ENCODE measurements around the gene DTYMK.
A peak's percentile ranks its signal among the peaks of the same experiment; 100 is the strongest.
"Not testable (repeated sequence)": the region's sequence is repeated elsewhere in the genome, so short reads cannot be mapped to it uniquely, and the experiment has no call there.

The DTYMK gene

DNA sequence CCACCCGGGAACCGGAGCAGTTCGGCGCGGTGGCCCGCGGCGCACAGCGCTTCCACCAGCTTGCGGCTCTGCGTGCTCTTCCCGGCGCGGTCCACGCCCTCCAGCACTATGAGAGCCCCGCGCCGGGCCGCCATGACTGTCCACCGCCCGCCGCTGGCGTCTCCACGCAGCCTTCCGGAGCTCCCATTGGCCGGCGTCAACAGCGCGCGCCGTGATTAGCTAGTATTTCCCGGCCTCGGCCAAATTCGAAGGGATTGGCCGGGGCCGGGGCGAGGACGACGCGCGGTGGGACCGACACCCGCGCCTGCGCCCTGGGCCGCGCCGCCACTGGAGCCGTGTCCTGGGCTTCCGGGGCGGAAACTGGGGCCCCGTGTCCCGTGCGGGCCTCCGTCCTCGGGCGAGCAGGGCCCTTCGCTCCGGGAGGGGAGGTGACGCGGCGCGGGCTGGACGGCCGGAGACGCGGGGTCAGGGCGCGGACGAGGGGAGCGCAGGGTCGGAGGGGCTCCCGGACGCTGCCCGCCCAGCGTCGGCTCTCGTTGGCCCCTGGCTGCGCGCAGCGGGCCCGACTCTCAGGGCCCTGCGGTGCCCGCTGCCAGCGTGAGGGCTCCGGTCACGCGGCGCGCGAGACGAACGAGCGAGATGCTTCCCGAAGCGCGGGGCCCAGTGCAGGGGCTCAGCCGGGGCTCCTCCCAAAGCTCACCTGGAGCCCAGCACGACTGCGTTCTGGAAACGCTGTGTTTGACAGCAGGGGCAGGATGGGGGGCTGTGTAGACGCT, at the start of gene DTYMK:
DTYMK (minus strand) TSS at position 166 of the 776 bp plus-strand sequence; CDS start at position 134, 32 bp downstream.
- peak; percentile 94 for DNase-seq

- no peak for DNase-seq
These were observed 49.5 kb upstream of the DTYMK start for GRCh38 chr2:241736111-241736510.

GRCh38 chr2:241734467-241735208, 48.0 kb upstream of the DTYMK start, which contains the start of gene D2HGDH:
TSS of gene D2HGDH (plus strand) at chr2:241734630. CDS start at chr2:241735225, 595 bp downstream.
- peak; percentile 61 for DNase-seq

- no peak for DNase-seq
These were observed 47.5 kb upstream of the DTYMK start for GRCh38 chr2:241734208-241734466.

DNA sequence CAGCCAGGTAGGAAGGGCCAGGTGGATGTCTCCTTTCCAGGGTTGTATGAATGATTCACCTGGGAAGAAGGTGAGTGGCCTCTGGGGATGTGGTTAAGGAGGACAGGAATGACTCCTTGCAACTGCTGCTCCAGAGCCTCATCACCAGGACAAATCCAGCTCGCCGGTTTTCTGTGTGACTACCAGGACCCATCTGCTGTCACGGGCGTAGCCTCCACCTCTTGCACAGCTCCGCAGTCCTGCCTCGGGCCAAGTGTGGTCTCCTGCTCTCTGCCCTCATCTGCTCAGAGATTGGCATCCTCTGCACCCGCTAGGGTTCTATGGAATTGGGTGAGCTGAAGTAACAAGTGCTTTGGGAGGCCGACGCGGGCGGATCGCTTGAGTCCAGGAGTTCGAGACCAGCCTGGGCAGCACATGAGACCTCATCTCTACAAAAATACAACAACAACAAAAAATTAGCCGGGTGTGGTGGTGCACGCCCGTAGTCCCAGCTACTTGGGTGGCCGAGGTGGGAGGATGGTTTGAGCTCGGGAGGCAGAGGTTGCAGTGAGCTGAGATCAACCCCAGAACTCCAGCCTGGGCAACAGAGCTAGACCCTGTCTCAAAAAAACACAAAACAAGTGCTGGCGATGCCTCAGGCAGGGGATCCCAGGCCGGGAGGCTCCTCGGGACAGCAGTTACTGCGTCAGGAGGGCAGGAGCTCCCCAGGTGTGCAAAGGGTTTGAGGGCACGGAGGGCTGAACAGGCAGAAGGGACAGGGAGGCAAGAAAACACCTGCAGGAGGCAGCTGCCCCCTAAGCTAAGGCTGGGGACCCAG, 47.0 kb upstream of the DTYMK start:
- no peak for DNase-seq

GRCh38 chr2:241732513-241733186, 46.0 kb upstream of the DTYMK start:
- DNase-seq: not testable (repeated sequence)

- no peak for DNase-seq
These were observed 44.2 kb upstream of the DTYMK start for GRCh38 chr2:241730671-241731293.

GRCh38 chr2:241729868-241730267, 43.3 kb upstream of the DTYMK start:
- DNase-seq: no peak

GRCh38 chr2:241728627-241729026, 42.0 kb upstream of the DTYMK start:
- no peak for DNase-seq

DNA sequence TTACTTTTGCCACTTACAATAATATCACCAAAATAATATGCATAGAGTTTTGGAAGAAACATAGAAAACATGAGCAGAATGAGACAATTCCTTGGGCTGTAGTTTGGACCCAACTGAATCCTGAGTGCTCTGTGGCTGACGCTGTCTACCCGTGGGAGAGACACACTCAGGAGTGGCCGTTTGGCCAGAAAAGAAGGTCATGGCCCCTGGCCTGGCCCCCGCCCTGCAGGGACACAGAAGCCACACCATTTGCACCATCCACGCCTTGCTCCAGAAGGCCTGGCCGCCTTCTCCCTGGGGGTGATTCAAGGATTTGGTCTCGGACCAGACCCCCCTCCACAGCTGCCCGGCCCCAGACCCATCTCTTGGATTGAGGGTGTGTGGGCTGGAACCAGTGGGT, 41.4 kb upstream of the DTYMK start:
- no peak for DNase-seq

DNA sequence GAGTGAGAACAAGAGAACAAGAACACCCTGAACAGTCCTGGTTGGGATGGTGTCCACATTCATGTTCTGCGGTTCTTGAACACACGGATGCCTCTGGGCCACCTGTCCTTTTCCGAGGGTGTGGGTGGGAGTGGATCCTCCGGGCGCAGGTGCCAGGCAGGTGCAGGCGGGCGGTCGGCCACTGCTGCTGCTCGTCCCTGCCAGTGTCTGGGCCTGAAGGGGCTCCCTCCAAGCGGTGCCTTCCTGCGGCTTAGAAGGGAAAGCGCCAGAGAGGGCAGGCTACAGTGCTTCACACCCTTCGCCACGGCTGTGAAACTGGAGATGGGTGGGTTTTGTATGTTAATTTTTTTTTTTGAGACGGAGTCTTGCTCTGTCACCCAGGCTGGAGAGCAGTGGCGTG, 39.8 kb upstream of the DTYMK start:
- no peak for DNase-seq

DNA sequence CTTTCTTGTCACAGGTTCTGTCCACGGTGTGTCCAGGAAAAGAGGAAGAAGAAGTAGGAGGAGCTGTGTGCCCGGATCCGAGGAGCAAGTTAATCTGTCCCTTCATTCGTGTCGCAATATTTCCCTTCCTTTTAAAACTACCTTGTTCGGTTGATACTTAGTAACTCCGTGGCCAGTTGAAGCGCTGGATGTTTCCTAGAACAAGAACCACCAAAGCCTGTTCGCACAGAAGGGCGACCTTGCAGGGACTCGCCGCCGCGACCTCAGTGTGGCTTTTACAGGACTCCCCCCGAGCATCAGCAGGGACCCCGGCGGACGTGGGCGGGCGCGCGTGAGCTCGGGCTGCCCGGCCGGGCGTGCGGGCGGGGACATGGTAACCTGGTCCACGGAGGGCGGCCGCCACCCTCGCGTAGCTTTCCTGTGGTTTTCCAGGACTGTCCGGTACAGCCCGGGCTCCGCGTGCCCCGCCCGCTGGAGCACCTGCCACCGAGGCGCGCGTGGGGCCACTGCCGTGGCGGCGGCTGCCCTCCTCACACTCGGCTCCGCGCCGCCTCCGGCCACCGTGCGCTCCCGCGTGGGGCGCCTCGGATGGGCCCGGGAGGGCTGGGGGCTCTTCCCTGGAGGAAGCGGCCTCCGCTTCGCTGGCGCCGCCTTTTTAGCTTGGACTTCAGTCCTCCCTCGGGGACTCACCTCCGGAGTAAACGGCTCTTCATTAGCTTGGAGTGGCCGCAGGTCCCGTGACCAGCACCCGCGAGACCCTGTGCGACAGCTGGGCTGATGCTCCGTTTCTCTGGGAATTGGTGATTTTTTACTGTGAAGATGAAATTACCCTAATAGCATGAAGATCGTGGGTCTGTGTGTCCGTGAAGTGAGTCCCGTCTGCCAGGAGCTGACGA, 38.6 kb upstream of the DTYMK start:
- no peak for DNase-seq

- no peak for DNase-seq
These were observed 37.8 kb upstream of the DTYMK start for GRCh38 chr2:241724259-241724974.

DNA sequence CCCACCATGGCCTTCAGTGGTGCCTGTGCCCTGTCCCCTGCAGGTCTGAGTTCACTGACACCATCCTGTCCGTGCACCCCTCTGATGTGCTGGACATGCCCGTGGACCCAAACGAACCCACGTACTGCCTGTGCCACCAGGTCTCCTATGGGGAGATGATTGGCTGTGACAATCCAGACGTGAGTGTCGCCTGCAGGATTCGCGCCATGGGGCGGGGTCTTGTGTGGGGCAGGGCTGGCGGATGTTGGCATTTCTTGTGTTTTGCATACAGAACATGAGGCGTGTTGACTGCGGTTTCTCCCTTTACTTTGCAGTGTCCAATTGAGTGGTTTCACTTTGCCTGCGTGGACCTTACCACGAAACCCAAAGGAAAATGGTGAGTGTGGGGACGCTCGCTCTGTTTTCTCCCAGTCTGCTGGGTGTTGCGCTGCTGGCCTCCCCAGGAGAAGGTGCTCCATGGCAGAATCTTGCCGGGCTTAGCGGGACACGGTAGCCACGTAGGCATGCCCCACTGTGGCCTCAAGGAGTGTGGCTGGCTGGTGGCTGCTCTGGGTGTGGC, 36.4 kb upstream of the DTYMK start:
- no peak for DNase-seq

GRCh38 chr2:241721852-241722251, 35.2 kb upstream of the DTYMK start:
- no peak for DNase-seq

DNA sequence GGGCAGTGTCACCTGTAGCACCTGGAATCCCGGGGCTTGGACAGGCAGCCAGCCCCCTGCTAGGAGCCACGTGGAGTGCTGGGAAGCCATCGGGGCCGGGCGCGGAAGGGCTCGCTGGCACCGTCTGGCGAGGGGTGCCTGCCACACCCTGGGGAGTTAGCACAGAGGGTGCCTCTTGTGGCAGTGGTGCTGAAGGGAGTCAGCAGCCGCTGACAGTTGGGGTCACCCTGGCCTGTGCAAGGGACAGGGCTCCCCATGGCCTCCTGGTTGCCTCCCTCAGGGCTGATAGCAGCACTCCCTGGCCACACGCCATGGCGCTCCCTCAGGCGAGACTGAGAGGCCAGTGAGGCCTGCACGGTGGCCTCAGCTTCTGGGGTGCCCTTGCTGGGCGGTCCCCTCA, 33.9 kb upstream of the DTYMK start:
- no peak for DNase-seq

DNA sequence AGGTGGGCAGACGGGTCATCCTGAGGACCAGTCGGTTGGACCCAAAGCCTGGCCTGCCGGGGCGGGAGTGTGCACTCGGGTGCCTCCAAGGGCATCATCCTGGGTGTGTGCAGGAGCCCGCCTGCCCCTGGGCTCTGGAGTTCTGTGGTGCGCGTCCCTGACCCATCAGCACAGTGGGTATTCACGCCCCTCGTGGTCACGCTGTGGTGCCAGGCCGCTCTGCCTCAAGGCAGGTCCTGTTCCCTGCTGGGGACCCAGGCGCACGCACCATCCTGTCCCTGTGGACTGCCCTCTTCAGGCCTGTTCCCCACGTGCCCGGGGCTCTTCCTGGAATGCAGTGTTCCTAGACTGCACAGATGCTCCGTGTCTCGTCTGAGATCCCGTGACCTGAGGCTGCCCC, 33.5 kb upstream of the DTYMK start:
- DNase-seq: no peak

GRCh38 chr2:241719093-241719492, 32.5 kb upstream of the DTYMK start:
- DNase-seq: no peak

DNA sequence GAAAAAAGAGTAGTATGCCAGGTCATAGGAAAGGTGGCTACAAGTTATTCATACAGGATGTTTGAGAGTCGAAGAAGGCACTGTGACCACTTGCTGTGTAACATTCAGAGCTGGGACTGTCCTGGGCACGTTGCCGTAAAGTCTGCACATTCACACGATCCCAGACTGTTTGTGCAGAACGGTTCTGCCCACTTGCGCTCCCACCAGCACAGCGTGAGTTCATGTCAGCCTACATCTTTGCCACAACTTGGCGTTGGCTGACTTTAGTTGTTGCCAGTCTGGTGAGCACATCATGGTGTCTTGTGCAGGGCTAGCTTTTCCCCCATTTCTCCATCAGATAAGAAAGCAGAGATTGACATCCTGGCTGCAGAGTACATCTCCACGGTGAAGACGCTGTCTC, 22.3 kb upstream of the DTYMK start:
- no peak for DNase-seq

DNA sequence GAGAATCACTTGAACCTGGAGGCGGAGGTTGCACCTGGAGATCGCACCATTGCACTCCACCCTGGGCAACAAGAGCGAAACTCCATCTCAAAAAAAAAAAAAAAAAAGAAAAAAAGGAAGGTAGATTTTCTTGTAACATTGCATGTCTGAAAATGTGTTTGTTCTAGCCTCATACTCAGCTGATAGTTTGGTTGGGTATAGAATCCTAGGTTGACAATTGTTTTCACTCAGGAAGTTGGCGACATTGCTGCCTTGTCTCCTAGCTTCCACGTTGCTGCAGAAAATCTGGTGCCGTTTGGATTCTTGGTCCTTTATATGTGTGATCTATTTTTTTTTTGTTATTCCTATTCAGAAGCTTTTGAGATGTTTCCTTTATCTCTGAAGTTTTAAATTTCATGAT, 19.9 kb upstream of the DTYMK start:
- DNase-seq: no peak

Measured in NCI-H510A (cell line).